Activated effector memory CD4-positive, alpha-beta T cell treated with anti-CD3 and anti-CD28 coated beads, Interleukin-2, amount 50 U/mL, for 16 hours (primary cell): Measurements from ENCODE around the gene FAM72D.
"Not testable (repeated sequence)": the region's sequence is repeated elsewhere in the genome, so short reads cannot be mapped to it uniquely, and the experiment has no call there.

Source experiments
- DNase-seq: peaks from one replicate; pipeline ENCODE4 v3.0.0-alpha.2; 2020

The FAM72D gene

GRCh38 chr1:145095284-145096057, at the start of gene FAM72D, which contains the start of gene SRGAP2B:
Gene FAM72D, plus strand, starts transcription at chr1:145095974. Its CDS starts 874 bp downstream, at chr1:145096848.
Gene SRGAP2B, minus strand, starts transcription at chr1:145095328. Its CDS starts 2,427 bp downstream, at chr1:145092901.
- DNase-seq, result not testable (repeated sequence)

GRCh38 chr1:145047553-145047952, 48.2 kb upstream of the FAM72D start:
- not testable (repeated sequence) for DNase-seq

GRCh38 chr1:145048181-145048856, 47.5 kb upstream of the FAM72D start:
- not testable (repeated sequence) for DNase-seq

GRCh38 chr1:145052019-145052776, 43.6 kb upstream of the FAM72D start:
- not testable (repeated sequence) for DNase-seq

- not testable (repeated sequence) for DNase-seq
Measured at GRCh38 chr1:145053428-145053827, 42.3 kb upstream of the FAM72D start.

- not testable (repeated sequence) for DNase-seq
Measured at GRCh38 chr1:145055217-145055760, 40.5 kb upstream of the FAM72D start.

- not testable (repeated sequence) for DNase-seq
Measured at GRCh38 chr1:145058184-145058583, 37.6 kb upstream of the FAM72D start.

- DNase-seq, result not testable (repeated sequence)
Measured at GRCh38 chr1:145063285-145063684, 32.5 kb upstream of the FAM72D start.

GRCh38 chr1:145063941-145064648, 31.7 kb upstream of the FAM72D start:
- DNase-seq, result not testable (repeated sequence)

GRCh38 chr1:145065194-145065826, 30.5 kb upstream of the FAM72D start:
- DNase-seq, result not testable (repeated sequence)

GRCh38 chr1:145066486-145066885, 29.3 kb upstream of the FAM72D start:
- DNase-seq, result not testable (repeated sequence)

- not testable (repeated sequence) for DNase-seq
Measured at GRCh38 chr1:145071569-145071968, 24.2 kb upstream of the FAM72D start.

- not testable (repeated sequence) for DNase-seq
Measured at GRCh38 chr1:145074021-145074559, 21.7 kb upstream of the FAM72D start.

GRCh38 chr1:145076877-145077276, 18.9 kb upstream of the FAM72D start:
- not testable (repeated sequence) for DNase-seq

- not testable (repeated sequence) for DNase-seq
Measured at GRCh38 chr1:145077872-145078786, 17.6 kb upstream of the FAM72D start.

GRCh38 chr1:145078787-145079370, 16.9 kb upstream of the FAM72D start:
- not testable (repeated sequence) for DNase-seq

GRCh38 chr1:145079737-145080136, 16.0 kb upstream of the FAM72D start:
- DNase-seq, result not testable (repeated sequence)

- not testable (repeated sequence) for DNase-seq
Measured at GRCh38 chr1:145080193-145080592, 15.6 kb upstream of the FAM72D start.

- DNase-seq, result not testable (repeated sequence)
Measured at GRCh38 chr1:145082483-145083255, 13.1 kb upstream of the FAM72D start.
